B cell (primary cell): ENCODE data around the gene STX8.

Experiments used
- EZH2 ChIP-seq: IDR thresholded peaks from 2 replicates; pipeline ENCODE4 v1.6.1; 2012; ENCODE audit warnings: borderline replicate concordance, low read depth, mild to moderate bottlenecking, moderate library complexity, low read length; ENCODE audit not compliant: insufficient read depth, poor library complexity, severe bottlenecking
- TF ChIP-seq, protein P1 (sequence below): fragments of 200-600 bp; IDR thresholded peaks from one replicate; pipeline ENCODE4 v1.8.0; 2022; ENCODE audit warnings: antibody characterized with exemption, mild to moderate bottlenecking

DNA sequence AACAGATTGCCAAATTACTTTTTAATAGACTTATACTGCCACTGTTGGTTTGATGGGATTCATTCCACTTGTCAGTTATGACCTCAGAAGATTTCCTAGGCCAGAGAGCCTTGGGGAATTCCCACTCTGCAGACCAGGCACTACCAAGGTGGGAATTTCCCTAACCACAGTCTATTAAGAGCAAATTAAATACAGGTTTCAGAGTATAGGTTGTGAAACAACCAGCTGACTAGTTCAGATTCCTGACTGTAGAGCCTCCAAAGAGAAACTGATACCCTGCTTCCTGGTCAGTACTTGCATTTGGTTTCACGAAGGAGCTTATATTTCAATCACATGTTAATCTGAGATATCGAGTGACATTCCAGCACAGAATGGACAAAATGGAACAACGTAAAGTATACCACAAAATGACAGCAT, 186.5 kb downstream of the STX8 start:
- TF ChIP-seq, protein P1, sequence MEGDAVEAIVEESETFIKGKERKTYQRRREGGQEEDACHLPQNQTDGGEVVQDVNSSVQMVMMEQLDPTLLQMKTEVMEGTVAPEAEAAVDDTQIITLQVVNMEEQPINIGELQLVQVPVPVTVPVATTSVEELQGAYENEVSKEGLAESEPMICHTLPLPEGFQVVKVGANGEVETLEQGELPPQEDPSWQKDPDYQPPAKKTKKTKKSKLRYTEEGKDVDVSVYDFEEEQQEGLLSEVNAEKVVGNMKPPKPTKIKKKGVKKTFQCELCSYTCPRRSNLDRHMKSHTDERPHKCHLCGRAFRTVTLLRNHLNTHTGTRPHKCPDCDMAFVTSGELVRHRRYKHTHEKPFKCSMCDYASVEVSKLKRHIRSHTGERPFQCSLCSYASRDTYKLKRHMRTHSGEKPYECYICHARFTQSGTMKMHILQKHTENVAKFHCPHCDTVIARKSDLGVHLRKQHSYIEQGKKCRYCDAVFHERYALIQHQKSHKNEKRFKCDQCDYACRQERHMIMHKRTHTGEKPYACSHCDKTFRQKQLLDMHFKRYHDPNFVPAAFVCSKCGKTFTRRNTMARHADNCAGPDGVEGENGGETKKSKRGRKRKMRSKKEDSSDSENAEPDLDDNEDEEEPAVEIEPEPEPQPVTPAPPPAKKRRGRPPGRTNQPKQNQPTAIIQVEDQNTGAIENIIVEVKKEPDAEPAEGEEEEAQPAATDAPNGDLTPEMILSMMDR, result no peak
- TF ChIP-seq EZH2, result no peak
